ENCODE measurements around the gene NADK2.

DNA sequence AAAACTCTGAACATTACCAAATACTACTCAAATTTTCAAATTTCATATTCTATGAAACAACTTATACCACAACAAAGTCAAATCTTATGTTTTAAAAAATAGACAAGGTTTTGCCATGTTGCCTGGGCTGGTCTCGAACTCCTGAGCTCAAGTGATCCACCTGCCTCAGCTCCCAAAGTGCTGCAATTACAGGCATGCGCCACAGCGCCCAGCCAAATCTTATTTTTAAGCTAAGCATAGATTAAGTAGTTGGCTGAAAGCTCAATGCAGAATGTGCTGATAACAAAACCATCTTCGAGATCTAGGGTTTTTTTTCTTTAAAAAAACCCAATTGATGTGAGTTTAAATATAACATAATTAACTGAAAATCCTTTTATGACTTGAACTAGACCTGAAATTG is 96.4 kb downstream of the NADK2 start:
- TF ChIP-seq, protein P1, sequence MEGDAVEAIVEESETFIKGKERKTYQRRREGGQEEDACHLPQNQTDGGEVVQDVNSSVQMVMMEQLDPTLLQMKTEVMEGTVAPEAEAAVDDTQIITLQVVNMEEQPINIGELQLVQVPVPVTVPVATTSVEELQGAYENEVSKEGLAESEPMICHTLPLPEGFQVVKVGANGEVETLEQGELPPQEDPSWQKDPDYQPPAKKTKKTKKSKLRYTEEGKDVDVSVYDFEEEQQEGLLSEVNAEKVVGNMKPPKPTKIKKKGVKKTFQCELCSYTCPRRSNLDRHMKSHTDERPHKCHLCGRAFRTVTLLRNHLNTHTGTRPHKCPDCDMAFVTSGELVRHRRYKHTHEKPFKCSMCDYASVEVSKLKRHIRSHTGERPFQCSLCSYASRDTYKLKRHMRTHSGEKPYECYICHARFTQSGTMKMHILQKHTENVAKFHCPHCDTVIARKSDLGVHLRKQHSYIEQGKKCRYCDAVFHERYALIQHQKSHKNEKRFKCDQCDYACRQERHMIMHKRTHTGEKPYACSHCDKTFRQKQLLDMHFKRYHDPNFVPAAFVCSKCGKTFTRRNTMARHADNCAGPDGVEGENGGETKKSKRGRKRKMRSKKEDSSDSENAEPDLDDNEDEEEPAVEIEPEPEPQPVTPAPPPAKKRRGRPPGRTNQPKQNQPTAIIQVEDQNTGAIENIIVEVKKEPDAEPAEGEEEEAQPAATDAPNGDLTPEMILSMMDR (IDR thresholded peaks at IDR 0.05; ENCODE audit: low read length) = no peak
- TF ChIP-seq EZH2 (optimal IDR thresholded peaks at IDR 0.05; ENCODE audit: low read depth, low read length) = no peak

Measured in MM.1S (cell line).